HG03045 (cell line): ENCODE data around the gene TMEM39B.
"Not testable (repeated sequence)": the region's sequence is repeated elsewhere in the genome, so short reads cannot be mapped to it uniquely, and the experiment has no call there.

ENCODE experiments used
- ATAC-seq: cut with Tn5 transposase; IDR thresholded peaks from one replicate; pipeline ENCODE4 v1.9.1; 2021; ENCODE audit warnings: mild to moderate bottlenecking, moderate library complexity; ENCODE audit not compliant: unreplicated experiment

The TMEM39B gene

DNA sequence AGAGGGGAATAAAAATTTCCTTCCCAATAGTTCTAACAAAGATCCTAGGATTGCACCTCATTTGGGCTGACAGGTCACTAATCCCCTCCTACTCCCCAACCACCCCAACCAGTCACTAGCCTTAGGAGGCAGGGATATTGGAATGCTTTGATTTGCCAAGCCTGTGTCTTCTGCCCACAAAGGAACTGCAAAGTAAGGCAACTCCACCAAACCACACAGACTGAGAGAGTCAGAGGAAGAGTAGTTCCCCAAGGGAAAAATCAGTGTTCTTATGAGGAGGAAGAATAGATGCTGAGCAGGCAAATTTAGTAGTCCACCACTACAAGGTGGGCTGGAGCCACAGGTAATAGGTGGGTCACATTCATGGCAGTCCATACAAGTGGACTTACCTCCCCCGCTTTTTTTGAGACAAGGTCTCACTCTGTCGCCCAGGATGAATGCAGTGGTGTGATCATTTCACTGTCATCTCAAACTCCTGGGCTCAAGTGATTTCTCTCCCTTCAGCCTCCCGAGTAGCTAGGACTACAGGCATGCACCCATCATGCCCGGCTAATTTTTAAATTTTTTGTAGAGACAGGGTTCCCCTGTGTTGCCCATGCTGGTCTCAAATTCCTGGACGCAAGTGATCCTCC, 3.7 kb upstream of the TMEM39B start:
- ATAC-seq: no peak

DNA sequence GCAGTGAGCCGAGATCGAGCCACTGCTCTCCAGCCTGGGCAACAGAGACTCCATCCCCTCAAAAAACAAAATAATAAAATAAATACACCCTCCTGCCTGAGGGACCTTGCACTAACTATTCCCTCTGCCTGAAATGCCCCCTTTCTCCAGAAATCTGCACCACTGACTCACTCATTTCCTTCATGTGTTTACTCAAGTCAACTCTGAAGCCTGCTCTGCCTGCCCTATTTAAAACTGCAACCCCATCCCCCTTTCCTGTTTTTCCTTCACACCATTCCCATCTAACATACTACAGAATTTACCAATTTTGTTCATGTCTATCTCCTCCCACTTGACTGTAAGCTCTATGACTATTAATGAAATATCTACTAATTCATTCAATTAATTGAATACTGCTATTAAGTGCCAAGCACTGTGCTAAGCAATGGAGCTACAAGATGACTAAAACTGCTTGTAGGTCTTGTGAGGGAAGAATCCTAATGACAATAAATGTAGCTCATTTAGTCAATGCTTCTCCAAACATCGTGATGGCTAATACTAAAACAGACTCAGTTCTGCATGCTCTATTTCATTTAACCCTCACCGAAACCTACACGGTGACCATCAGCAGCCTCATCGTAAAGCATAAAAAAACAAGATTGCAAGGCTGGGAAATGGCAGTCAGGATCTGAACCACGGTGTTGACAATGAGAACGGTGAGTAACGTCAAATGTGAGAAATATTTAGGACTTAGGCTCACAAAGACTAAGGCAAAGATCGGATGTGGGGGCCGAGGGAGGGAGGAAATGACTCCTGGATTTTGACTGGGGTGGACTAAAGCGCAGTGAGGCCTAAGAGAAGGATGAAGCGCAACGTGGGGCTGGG, 749 bp upstream of the TMEM39B start:
- no peak for ATAC-seq

DNA sequence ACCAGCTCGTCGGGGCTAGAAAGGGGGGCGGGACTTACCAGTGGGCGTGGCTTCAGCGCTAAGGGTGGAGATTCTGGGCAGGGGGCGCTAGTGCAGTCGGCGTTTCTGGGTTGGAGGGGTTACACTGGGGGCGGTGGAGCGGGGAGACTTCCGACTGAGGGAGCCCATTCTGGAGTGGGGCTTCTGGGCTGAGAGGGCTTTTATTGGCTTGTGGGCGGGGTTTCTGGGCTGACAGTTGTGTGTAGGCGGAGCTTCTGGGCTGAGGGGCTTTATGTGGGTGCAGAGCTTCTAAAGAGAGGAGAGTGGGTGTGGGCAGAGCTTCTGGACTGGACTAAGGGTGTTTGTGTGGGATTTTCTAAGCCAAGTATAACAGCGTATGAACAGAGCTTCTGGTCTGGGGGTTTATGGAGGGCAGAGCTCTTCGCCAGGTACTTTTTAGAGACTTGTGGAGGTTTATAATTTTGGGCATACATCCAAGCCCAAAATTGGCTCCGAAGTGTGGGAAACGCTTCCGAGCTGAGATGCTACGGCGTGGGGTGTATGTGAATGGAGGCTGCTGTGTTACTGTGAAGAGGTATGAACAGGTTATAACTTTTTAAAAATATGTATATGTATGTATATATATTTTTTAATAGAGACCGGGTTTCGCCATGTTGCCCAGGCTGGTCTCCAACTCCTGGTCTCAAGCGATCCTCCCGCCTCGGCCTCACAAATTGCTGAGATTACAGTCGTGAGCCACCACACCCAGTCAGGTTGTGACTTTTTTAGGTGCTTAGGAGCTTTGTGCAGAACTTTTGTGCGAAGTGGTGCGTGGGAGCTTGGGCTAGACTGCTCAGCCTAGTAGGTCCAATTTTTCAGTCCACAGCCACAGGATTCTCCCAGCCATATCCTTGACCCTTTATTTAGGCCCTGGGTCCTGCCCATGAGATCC, 825 bp downstream of the TMEM39B start:
- ATAC-seq: no peak

DNA sequence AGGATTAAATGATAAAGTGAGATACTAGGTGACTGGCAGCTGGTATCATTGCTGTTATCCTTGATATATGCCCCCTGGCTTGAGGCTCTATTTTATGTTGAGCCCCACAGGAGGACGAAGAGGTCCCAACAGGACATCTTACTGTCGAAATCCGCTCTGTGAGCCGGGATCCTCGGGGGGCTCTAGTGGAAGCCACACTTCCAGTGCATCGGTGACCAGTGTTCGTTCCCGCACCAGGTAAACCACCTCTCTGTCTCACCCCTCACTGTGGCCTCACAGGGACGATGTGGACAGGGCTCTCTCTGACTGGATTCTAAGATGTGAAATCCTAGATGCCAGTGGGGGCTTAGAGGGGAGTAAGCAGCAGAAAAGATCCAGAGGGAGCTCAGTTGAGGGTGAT, 2.1 kb downstream of the TMEM39B start:
- no peak for ATAC-seq

DNA sequence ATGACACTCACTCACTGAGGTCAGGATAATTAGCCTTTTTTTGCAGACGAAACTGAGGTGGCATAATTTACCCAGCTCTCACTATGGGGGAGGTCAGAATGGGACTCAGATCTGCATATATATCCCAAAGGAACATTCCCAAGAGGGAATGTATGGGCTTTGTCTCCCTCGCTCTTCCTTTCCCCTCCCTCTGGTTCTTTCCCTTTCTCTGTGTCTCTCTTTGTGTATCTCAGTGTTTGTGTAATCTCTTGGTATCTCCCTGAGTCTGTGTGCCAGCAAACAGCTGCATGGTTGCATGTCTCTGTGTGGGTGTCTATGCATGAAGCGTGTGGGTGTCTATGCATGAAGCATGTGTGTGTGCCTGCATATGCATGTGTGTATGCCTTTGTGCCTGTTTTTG, 4.7 kb downstream of the TMEM39B start:
- no peak for ATAC-seq

DNA sequence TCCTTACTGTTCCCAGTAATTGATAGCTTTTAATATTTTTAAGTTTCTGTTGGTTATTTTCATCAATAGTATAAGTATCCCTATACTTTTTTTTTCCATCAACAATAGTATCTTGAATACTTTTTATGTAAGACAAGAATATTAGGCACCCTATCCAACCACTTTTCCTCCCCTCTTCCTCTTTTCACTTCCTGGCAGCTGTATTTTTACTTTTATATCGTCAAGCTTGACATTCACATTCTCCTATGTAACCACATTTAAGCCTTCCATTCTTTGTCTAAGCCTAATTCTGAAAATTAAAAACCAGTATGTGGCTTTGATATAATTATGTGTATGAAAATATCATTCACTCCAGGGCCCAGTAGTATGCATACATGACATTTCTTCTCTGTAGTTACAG, 9.3 kb downstream of the TMEM39B start:
- no peak for ATAC-seq

DNA sequence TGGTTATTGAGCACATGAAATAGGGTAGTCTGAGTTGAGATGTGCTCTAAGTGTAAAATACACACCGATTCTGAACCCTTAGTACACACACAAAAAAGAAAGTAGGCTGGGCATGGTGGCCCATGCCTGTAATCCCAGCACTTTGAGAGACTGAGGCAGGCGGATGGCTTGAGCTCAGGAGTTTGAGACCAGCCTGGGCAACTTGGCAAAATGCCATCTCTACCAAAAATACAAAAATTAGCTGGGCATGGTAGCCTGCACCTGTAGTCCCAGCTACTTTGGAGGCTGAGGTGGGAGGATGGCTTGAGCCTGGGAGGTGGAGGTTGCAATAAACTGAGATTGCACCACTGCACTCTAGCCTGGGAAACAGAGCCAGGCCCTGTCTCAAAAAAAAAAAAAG, 13.6 kb downstream of the TMEM39B start:
- not testable (repeated sequence) for ATAC-seq

DNA sequence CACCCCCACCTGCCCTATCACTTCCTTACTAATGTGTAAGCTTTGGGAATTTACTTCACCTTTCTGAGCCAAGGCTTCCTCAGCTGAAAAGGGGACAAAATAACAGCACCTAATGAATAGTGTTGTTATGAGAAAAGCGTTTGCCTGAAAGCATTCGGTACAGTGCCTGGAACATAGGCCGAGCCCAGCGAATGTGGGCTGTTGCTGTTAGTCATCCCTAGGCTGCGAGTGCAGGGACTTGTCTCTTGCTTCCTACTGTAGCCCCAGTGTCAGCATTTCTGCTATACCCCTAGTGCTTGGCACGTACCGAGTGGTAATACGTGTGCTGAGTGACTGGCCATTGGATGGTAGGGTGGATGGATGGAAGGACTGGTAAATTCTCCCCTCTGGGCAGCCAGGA, 18.4 kb downstream of the TMEM39B start:
- no peak for ATAC-seq

DNA sequence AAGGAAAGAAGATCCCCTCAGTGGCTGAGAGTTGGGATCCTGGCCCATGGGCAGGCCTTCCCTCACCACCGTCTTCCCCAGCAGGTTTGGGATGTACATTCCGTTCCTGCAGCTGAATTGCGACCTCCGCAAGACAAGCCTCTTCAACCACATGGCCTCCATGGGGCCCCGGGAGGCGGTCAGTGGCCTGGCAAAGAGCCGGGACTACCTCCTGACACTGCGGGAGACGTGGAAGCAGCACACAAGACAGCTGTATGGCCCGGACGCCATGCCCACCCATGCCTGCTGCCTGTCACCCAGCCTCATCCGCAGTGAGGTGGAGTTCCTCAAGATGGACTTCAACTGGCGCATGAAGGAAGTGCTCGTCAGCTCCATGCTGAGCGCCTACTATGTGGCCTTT, 18.9 kb downstream of the TMEM39B start:
- no peak for ATAC-seq

DNA sequence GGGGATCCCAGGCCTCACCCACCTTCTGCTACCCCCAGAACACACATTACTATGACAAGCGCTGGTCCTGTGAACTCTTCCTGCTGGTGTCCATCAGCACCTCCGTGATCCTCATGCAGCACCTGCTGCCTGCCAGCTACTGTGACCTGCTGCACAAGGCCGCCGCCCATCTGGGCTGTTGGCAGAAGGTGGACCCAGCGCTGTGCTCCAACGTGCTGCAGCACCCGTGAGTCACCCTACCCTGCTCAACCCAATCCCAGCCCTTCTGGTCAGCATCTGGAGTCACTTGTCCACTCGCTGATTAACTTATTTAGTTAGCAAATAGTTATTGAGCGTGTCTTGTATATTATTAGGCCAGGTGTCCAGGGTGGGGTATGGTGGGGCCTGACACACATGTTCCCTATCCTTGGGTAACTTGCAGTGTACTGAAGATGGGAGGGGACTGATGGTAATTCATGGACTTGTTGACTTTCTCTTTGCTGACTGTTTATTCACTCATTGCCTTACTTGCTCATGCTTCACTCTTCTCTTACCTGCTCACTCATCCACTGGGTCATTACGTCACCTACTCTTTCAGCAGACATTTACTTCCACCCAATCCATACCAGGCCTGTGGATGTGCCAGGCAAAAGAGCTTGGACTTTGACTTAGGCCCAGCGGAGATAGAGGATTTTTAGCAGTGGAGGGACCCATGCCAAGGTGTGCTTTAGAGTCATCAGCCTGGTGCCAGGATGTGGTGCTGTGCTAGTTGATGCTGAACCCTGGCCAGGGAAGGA, 22.2 kb downstream of the TMEM39B start:
- ATAC-seq: no peak

DNA sequence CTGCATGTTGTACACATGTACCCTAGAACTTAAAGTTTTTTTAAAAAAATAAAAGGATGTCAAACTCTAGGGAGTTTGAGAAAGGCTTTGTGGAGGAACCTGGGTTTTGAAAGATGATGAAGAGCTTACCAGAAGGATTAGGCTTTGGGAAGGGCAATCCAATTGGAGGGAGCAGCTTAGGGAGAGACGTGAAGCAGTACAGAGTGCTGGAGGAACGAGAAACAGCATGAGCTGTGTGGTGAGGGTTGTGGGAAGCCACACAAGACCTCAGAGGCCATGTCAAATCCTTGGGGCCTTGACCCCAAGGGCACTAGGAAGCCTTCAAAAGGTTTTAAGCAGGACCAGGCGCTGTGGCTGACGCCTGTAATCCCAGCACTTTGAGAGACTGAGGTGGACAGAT, 26.7 kb downstream of the TMEM39B start:
- no peak for ATAC-seq

DNA sequence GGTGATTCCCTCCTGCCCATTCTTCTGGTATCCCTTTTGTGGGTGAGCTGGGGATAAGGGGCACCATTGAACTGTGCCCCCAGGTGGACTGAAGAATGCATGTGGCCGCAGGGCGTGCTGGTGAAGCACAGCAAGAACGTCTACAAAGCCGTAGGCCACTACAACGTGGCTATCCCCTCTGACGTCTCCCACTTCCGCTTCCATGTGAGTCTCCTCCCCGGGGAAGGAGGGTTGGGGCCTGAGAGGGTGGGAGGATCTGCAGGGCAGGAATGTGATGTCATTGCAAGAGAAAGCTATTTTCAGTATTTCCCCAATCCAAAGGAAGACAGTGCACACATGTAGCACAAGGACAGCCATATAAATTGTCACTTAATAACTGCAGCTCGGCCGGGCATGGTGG, 27.6 kb downstream of the TMEM39B start:
- no peak for ATAC-seq

DNA sequence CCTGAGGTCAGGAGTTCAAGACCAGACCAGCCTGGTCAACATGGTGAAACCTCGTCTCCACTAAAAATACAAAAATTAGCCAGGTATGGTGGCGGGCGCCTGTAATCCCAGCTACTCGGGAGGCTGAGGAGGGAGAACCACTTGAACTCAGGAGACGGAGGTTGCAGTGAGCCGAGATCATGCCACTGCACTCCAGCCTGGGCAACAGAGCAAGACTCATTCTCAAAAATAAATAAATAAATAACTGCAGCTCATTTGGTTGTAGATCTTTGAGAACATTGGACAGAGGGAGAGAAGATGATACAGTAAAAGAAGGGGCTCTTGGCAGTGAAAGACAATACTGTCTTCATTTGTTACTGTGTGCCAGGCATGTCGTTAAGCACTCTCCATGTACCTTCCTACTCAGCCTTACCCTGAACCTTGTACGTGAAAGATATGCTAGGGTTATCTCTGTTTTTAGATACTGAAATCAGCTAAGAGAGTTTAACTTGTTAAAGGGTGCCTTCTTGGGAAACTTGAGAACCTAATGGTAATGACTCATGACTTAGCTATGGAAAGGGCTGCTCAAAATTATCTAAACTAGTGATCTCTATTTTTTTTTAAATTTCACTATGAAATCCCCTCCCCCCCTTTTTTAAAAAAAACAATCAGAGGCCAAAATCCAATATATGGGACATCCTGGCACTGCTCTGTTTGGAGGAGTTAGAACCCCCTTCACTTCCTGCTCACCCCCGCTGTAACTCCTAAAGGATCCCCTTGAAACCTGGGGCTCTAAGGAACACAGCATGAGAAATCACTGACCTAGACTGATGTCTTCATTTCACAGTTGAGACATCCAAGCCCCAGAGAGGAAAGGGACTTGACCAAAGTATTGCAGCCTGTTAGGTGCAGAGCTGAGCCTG, 28.3 kb downstream of the TMEM39B start:
- ATAC-seq: no peak

DNA sequence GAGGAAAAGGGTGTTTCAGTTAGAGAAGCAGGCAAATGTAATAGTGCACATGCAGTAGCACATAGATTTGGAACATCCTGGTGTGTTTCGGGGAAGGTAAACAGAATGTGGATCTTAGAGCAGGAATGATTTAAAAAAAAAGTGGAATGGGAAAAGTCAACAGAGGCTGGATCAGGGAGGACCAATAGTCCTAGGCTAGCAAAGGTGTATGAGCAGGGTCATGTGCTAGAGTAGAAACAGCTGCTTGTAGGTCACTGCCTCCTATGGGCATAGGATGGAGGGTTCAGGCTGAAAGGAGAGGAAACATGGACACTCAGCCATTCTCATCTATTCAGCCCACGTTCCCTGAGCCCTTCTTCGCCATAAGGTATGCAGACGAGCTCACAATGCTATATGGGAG, 31.4 kb downstream of the TMEM39B start:
- ATAC-seq: no peak

DNA sequence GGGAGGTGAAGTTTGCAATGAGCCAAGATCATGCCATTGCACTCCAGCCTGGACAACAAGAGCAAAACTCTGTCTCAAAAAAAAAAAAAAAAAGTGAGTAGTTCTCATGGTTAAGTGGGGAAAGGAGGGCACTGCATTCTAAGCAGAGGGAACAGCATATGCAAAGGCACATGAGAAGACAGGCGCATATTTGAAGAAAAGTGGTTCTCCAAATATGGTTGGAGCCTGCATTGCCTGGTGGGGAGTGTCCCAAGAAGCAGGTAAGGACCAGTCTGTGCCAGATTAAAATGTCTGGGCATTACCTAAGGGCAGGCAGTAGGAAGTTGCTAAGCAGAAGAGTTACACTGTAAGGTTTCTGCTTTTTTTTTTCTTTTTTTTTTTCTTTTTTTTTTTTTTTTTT, 32.6 kb downstream of the TMEM39B start:
- no peak for ATAC-seq

DNA sequence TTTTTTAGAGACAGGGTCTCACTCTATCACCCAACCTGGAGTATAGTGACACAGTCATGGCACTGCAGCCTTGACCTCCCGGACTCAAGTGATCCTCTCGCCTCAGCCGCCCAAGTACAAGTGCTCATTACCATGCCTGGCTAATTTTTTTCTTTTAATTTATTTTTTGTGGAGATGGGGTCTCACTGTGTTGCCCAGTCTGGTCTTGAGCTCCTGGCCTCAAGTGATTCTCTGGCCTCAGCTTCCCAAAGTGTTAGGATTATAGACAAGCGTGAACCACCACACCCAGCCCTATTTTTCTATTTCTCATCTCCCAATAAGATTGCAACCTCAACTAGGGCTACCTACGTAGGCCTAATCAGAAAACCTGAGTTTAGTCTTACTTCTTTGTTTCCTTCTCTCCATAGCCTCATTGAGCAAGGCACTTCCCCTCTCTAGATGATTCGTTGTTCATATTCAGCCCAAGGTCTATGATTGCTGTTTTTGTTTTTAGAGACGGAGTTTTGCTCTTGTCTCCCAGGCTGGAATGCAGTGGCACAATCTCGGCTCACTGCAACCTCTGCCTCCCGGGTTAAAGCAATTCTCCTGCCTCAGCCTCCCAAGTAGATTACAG, 34.0 kb downstream of the TMEM39B start:
- ATAC-seq: no peak

DNA sequence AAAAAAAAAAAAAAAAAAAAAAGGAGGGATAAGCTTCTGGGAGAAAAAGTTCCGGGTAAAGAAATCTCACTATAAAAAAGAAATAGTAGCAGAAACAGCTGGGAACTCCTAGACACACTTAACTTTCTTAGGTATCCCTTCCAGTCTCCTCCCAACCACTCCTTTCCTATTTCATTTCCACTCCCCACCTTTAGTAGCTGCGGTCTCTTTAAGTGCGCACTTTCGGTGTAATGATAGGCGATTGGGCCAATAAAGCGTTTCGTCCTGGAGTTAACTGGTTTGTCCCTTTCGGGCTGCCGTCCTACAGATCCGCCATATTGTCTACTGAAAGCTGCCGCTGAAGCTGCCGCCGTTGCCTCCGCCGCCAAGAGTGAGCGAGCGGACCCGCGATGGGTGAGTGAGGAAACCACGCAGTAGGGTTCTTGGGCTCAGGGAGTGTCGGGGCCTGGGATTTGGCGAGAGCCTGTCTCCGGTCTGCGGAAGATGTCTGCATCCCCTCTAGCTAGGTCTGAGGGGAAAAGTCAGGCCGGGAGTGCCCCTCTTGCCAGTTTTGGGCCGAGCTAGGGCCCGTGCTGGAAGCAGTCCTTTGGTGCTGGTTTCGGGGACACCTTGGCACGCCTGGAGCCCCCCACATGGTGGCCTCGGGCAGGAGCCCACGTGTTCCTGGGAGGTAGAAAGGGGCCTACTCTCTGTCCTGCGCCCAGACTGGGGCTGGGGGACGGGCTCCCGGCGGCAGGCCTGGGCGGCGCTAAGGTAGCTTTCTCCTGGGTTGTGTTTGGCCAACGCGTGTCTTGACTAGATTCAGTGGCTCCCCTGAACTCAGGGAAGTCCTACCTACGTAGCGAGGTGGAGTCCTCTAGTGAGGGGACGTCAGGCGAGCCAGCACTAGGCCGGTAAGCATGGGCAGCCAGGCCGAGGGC, 35.3 kb downstream of the TMEM39B start, which contains the start of gene KPNA6:
Gene KPNA6 (plus strand): TSS at position 315 of the 920 bp plus-strand sequence. CDS start 75 bp downstream, at position 390.
- peak; percentile 58 for ATAC-seq

DNA sequence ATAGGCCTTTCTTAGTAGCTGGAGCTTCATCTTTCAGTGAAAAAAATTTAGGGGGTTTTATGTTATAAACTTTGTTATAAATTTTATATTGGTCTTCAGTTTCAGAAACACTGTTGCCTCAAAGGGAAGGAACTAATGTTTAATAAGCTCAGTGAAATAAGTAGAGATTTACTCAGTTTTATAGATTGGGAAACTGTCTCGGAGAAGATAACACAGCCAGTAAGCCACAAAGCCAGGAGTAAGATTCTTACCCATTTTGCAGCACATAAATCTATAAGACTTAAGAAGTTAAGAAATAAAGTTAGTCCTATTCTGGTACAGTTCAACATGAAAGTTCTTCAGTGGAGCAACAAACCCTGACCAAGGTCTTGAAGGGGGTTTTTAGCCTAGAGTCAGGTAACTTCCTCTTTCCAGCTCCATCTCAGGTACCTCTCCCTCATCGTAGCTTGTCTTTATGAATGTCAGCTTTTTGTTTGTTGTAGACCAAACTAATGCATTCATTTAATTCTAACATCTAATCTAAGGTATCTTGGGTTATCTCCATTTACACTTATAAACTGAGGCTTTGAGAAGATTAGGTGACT, 38.4 kb downstream of the TMEM39B start:
- no peak for ATAC-seq
